ENCODE measurements around the gene HSPB7.
A peak's percentile ranks its signal among the peaks of the same experiment; 100 is the strongest.
"Not testable (repeated sequence)": the region's sequence is repeated elsewhere in the genome, so short reads cannot be mapped to it uniquely, and the experiment has no call there.

The HSPB7 gene

GRCh38 chr1:16032388-16033102 is 14.7 kb upstream of the HSPB7 start:
- peak; percentile 71 for TF ChIP-seq CTCF (conservative IDR thresholded peaks at IDR 0.05)
- no peak for TF ChIP-seq ZFX (IDR thresholded peaks at IDR 0.05)
- no peak overlapping the region for H3K27ac ChIP-seq

- TF ChIP-seq CTCF (conservative IDR thresholded peaks at IDR 0.05), result no peak
- TF ChIP-seq ZFX (IDR thresholded peaks at IDR 0.05), result no peak
- H3K27ac ChIP-seq, result no peak overlapping the region
Measured at GRCh38 chr1:16031551-16031950, 13.7 kb upstream of the HSPB7 start.

- H3K27ac ChIP-seq, result no peak overlapping the region
- TF ChIP-seq ZFX (IDR thresholded peaks at IDR 0.05) (no peak), CTCF (conservative IDR thresholded peaks at IDR 0.05) (no peak)
Measured at GRCh38 chr1:16029288-16029687, 11.4 kb upstream of the HSPB7 start.

- H3K27ac ChIP-seq, result not testable (repeated sequence)
Measured at GRCh38 chr1:16029003-16029268, 11.1 kb upstream of the HSPB7 start.

- TF ChIP-seq ZFX (IDR thresholded peaks at IDR 0.05) (no peak), CTCF (conservative IDR thresholded peaks at IDR 0.05) (no peak)
- H3K27ac ChIP-seq, result no peak overlapping the region
Measured at GRCh38 chr1:16028237-16029002, 10.6 kb upstream of the HSPB7 start.

- TF ChIP-seq CTCF (conservative IDR thresholded peaks at IDR 0.05) (no peak), ZFX (IDR thresholded peaks at IDR 0.05) (no peak)
- no peak overlapping the region for H3K27ac ChIP-seq
Measured at GRCh38 chr1:16026723-16027484, 9.1 kb upstream of the HSPB7 start.

- H3K27ac ChIP-seq, result not testable (repeated sequence)
Measured at GRCh38 chr1:16026302-16026701, 8.5 kb upstream of the HSPB7 start.

- H3K27ac ChIP-seq, result no peak overlapping the region
- no peak for TF ChIP-seq CTCF (conservative IDR thresholded peaks at IDR 0.05)
- TF ChIP-seq ZFX (IDR thresholded peaks at IDR 0.05), result no peak
Measured at GRCh38 chr1:16023050-16023653, 5.3 kb upstream of the HSPB7 start.

All from C4-2B (cell line).